Left renal cortex interstitium (tissue), 4 donors: ENCODE data around the gene MX2. TPM values are rescaled to one million over a fixed set of nuclear protein-coding genes. Genes with fewer than 3 reads are reported as not detected.
"Not testable (repeated sequence)": the region's sequence is repeated elsewhere in the genome, so short reads cannot be mapped to it uniquely, and the experiment has no call there.

ENCODE experiments used
- DNase-seq, 4 donors: peaks; one replicate each; pipeline ENCODE4 v3.0.0-alpha.2; 2013; ENCODE audit warnings: low read depth in 4 of 4, low spot score in 2 of 4, missing footprints in 1 of 4
- polyA plus RNA-seq, 4 donors: library from polyadenylated mRNA; unstranded; fragments of 120-200 nt; gene quantifications; one replicate each; pipeline ENCODE4 v1.2.1, GENCODE V29; 2013; ENCODE audit not compliant: insufficient read length in 4 of 4

Gene MX2
- polyA plus RNA-seq, 4 donors, result 0.94 to 2.1 (median 1.3) TPM

- no peak for DNase-seq
These were observed 24.3 kb upstream of the MX2 start for GRCh38 chr21:41337515-41337914.

GRCh38 chr21:41338455-41338854 lies 23.4 kb upstream of the MX2 start:
- DNase-seq, result no peak

- DNase-seq, result no peak
These were observed 19.8 kb upstream of the MX2 start for GRCh38 chr21:41342035-41342434.

- no peak for DNase-seq
These were observed 17.7 kb upstream of the MX2 start for GRCh38 chr21:41344146-41344545.

- no peak for DNase-seq
These were observed 16.5 kb upstream of the MX2 start for GRCh38 chr21:41345356-41345755.

GRCh38 chr21:41345934-41346685 lies 15.7 kb upstream of the MX2 start:
- DNase-seq, result no peak

GRCh38 chr21:41346758-41347157 lies 15.1 kb upstream of the MX2 start:
- no peak for DNase-seq

GRCh38 chr21:41348434-41348833 lies 13.4 kb upstream of the MX2 start:
- DNase-seq, result no peak

- DNase-seq, result no peak
These were observed 12.7 kb upstream of the MX2 start for GRCh38 chr21:41349126-41349525.

GRCh38 chr21:41349619-41350390 lies 12.0 kb upstream of the MX2 start:
- DNase-seq, result no peak

GRCh38 chr21:41350436-41351155 lies 11.2 kb upstream of the MX2 start:
- DNase-seq, result no peak

- DNase-seq, result no peak
These were observed 4.3 kb upstream of the MX2 start for GRCh38 chr21:41357546-41357945.

GRCh38 chr21:41358193-41359166 lies 3.3 kb upstream of the MX2 start:
- no peak for DNase-seq

- no peak for DNase-seq
These were observed 2.5 kb upstream of the MX2 start for GRCh38 chr21:41359286-41359685.

- DNase-seq, result not testable (repeated sequence)
These were observed 2.1 kb upstream of the MX2 start for GRCh38 chr21:41359754-41360071.

GRCh38 chr21:41360072-41360821 lies 1.6 kb upstream of the MX2 start:
- DNase-seq, result no peak

- no peak for DNase-seq
These were observed 608 bp upstream of the MX2 start for GRCh38 chr21:41361053-41361785.

- no peak for DNase-seq
These were observed 960 bp downstream of the MX2 start for GRCh38 chr21:41362605-41363369.
